GM18873 (cell line): Measurements from ENCODE around the gene NFIB.

Source experiments
- ATAC-seq: cut with Tn5 transposase; IDR thresholded peaks from one replicate; pipeline ENCODE4 v1.9.1; 2021; ENCODE audit warnings: mild to moderate bottlenecking, moderate library complexity, moderate number of reproducible peaks; ENCODE audit not compliant: unreplicated experiment, low FRiP score

NFIB gene

DNA sequence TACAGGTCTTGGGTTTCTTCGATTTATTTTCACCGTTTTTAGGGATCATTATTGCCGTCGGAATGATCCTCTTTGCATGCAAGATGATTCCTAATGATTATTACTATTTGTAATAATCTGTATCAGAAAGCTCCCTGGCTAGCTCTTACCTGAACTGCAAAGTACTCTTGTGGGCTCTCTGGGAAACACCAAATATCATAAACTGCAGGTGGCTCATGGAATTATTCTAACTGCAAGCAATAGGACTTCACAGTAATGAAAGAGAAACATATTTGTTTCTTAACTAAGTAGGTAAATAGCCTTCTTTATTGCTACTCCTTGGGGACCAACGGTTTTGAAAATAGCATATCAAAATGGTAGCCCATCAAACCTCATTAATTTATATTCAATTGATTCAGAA is 219.4 kb downstream of the NFIB start:
- ATAC-seq = no peak

DNA sequence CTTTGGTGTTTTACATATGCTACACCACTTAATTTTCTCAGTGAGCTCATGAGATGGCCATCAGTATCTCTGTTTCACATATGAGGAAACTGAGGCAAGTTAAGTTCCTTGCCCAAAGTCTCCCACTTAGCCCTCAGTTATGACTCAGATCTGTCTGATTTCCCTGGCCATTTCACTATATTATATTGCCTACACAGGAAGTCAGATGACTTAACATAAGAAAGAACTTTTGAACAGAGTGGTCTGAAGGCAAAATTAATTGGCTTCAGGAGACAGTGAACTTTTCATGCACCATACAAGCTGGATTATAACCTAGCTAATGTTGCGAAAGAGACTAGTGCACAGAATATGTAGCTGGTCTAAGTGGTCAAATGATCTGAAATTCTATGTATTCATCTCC is 221.6 kb downstream of the NFIB start:
- ATAC-seq = no peak

DNA sequence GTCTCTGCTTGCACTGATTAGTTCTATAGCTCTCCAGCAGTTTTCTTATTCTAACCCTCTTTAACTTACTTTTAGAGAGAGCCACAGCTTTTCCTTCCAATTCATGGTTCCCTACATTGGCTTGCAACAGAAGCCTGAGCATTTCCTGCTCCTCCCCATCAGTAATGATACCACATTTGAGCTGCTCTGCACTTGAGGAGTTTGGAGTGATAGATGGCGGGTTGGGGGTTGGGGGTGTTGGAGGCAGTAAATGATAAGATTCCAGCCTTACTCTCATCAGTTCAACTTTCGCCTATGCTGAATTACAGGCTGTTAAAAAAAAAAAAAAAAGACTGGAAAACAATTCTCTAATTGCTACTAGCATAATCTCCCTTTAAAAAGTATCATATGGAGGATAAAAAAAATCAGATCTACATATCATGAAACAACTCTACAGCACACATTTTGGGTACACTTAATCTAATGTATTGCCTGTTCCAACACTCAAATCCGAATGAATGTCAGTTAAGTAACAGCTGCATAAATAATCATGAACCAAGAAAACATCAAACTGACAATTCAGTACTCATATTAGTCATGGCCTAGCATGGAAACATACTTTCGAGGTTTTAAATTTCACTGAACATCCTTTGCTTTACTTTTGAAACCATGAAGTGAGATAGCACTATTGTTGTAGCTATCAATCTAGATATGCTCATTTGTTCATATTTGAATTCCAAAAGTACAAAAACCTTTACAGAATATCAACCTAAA is 224.7 kb downstream of the NFIB start:
- no peak for ATAC-seq

DNA sequence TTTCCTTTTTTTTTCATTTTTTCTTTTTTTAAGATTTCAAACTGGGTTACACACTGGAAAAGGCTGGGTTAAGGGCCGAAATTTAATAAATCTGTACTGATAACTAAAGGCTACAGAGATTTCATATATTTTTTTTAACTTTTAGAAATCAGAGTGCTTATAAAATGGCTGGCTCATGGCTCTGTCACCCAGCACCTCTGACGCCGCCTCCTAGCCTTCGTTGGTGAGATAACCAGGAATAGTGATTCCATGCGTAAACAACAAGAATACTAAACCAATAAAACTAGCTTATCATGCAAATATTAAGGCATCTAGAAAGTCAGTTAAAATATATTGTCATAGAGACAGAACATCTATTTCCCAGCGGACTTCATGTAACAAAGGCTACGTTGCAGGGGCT is 226.4 kb downstream of the NFIB start:
- no peak for ATAC-seq

DNA sequence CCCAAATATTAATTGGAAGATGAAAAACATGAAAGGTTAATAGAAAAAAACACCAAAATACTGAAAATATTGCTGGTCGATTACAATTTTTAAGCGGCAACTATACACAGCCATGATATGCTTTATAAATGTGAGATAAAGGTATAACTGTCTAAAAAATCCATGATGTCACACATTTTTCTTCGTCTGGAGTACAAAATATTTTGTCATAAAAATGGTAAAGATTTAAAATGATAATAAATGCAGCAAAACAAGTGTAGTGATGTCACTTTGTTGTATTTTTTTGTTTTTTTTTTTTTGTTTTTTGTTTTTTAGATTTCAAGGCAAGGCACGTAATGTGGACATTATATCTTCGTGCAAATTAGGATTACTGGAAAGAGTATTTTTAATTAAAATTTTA is 227.4 kb downstream of the NFIB start:
- ATAC-seq = no peak

DNA sequence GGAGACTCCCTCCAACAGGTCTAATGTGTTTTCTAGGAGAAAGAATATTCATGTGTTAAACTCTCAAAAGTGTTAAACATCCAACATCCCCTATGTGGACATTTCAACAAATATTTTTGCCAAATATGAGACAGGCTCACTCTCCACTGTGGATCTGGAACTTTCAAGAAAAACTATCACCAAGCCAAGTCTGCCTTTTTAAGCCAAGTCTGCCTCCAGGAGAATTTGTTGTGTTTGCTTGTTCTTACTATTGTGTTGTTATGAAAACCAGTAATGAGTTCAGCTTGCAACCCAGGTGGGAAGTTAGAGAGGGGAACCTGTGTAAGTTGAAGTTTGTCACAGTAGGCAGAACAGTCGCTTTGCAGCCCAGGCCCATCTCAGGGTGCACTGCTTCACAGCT is 228.1 kb downstream of the NFIB start:
- no peak for ATAC-seq

GRCh38 chr9:14084867-14085266 is 229.1 kb downstream of the NFIB start:
- ATAC-seq = no peak

DNA sequence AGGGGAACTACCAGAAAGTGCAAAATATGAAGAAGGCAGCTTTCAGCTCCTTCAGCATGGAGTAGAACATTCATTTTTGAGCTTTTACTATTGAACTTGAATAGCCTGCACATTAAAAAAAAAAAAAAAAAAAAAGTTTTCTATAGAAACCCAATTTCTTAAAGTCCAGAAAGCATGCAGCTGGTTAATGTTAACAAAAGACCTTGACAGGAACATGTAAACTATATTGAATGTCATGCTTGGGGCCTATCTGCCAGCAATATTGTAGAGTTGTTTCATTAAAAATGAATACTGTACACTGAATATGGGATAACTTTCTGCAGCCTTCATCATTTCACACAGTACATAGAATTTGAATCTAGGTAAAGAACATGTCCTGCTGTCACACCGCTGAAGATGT is 230.6 kb downstream of the NFIB start:
- no peak for ATAC-seq

- ATAC-seq = no peak
Observed at GRCh38 chr9:14082732-14083131, 231.2 kb downstream of the NFIB start.

DNA sequence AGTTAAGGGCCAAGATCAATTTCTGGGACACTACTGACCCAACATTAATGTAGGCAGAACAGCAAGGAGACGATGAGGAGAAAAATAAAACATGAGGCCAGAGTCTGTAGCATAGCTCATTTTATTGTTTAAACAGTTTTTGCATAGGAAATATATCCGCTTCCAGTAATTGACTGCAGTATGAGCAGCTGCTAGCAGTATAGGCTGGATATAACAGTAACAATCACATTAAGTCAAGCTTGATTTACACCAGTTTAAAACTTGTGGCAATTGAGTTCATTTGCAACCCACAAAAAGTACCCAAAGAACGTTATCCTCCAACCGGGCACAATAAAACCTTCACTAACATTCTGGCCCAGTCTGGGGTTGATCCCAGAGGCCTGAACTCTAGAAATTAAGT is 232.2 kb downstream of the NFIB start:
- ATAC-seq = no peak

- ATAC-seq = no peak
Observed at GRCh38 chr9:14080959-14081542, 232.9 kb downstream of the NFIB start.

DNA sequence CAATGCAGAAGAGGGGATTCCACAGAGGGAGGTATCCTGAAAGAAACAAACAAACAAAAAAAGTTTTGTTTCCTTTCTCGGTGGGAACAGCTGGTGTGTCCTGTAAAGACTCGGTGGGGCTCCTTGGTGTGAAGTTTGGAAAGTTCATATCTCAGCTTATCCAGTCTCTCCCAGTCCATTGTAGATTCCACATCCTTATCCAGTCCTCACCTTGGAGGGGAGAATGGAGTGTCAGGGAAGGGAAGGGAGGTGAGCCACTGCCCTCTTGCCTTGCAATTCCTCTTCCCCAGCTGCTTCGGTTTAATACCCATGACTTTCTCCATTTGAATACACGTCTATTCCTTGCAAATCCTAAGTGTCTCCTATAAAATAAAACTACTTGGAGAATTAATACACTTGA is 234.5 kb downstream of the NFIB start:
- ATAC-seq = no peak

DNA sequence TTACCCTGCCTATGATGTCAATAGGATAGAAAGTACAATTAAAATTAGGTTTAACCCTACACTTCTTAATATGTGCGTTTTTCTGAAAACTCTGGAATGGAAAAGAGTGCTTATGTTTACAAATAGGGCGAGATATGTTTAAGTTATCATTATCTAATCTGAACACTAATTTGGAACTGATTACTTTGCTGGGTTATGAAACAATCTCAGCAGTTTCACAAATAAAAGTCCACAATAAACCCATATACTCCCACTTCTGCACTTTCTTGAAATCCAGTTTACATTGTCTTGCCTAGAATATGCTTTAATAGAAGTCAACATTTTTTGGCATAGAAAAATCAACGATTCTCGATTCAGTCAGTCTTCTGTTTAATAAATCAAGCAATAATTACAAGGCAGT is 236.3 kb downstream of the NFIB start:
- ATAC-seq = no peak

DNA sequence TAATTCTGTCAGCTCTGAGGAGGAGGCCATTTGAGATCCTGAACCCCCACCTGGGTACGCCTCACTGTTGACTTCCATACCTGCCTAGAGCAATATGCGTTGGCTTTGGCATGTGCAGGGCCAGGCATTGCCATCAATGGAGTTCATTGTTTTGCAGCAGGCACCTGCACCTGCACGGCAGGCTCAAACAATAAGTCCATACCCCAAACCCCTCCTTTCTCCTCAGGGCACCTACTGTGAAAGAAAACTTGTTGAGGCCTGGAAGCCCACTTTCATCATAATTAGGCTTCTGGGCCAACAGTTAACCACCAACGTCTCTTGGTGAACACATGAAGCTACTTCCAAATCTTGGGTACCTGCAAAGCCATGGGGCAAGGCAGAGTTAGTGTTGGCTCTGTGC is 238.7 kb downstream of the NFIB start:
- no peak for ATAC-seq

DNA sequence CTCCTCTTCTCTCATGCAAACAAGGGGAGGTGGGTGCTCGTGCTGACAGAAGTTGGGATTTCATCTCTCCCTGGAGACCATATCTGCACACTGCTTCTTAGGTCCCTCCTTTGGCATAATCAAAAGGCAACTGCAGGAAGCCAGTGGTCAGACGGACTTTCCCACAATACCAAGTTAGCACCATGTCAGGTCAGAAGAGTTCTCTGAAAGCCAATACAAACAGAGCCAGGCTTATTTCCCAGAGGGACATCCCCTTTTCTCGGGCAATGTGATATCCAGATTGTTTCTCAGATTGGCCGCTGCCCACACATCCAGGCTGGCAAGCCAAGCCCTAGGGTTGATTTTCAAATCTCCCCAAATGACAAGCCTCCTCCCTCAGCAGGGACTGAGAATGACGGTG is 241.1 kb downstream of the NFIB start:
- no peak for ATAC-seq

DNA sequence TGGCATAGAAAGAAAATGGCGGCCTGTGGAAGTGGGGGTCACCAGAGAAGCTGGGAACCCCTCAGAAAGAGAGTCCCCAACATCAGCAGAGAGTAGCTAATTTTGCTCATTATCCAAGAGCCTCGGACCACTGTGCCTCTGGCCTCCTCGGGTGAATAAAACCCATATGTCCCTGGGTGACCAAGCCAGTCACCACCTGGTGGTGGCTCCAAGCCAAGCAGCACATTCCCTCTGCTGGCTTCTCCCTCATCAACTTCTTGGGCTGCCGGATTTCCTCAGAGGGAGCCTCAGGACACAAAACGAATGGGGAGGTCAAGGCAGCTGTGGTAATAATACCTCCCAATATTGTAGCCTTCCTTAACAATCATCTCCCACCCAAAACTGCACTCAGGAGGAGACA is 242.5 kb downstream of the NFIB start:
- ATAC-seq = no peak

DNA sequence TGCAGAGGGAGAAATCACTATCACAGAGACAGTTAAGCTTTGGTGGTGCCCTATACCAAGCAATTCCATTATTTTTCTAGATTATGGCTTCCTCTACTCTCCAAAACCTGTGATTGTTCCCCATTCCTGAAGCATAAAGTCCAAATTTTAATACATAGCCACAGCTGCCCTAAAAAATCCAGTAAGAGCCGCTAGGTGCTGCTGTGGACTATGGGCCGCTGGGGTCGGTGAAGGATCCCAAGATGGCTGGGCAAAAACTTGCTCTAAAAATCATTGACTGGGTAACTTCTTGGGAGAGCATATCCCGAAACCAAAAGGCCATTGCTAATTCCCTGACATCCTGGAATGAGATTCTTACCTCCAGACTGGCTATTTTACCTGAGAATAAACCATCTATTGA is 245.3 kb downstream of the NFIB start:
- ATAC-seq = no peak

- ATAC-seq = no peak
Observed at GRCh38 chr9:14066831-14067230, 247.1 kb downstream of the NFIB start.

DNA sequence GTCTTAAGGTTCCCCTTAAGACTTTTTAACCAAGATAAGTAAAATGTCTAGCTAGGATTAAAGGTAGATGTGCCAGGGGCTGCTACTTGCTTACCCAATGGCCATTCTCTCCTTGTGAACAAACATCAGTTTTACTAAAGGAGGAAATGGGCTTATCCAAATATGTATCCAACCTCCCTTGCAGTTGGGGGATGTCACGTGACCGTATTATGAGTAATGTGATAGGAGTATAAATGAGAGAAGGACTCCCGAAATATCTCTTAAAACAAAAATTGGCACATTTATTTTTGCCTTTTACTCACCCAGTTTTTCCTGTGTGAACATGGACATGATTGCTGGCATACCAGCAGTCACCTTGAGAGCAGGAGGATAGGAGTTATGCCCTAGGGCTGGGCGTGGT is 247.9 kb downstream of the NFIB start:
- no peak for ATAC-seq

DNA sequence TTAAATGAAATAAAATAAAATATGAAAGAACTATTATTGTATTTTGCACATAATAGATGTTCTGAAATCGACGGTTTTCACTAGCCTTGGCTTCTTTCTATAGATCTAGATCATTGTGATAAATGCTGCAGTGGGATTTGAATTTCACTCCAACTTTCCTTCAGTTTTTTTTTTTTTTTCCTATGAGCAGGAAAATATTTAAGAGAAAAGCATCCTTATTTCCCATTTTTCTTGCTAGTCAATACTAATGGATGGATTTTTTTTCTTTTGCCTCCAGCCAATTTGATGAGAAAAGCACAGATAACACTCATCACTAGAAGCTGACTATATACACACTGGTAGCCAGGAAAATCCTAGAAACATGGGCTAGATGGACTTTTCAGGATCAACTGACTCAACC is 249.0 kb downstream of the NFIB start:
- ATAC-seq = no peak

DNA sequence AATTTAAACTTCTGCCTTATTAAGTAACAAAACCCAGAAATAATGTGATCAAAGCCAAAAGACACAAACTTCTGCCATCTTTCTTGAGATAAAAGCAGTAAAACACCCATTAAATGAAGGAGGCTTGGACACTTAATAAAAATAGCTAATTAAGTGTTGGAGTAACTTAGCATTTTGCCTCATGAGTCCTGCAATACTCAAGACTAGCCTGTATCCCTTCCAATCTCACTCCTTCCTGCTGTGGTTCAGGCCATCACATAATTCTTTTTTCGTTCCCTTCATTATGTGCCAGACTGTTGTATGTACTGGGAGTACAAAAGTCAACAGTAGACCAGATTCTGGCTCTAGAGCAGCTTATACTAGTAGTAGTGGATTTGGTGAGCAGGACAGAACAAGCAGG is 250.2 kb downstream of the NFIB start:
- ATAC-seq = no peak

DNA sequence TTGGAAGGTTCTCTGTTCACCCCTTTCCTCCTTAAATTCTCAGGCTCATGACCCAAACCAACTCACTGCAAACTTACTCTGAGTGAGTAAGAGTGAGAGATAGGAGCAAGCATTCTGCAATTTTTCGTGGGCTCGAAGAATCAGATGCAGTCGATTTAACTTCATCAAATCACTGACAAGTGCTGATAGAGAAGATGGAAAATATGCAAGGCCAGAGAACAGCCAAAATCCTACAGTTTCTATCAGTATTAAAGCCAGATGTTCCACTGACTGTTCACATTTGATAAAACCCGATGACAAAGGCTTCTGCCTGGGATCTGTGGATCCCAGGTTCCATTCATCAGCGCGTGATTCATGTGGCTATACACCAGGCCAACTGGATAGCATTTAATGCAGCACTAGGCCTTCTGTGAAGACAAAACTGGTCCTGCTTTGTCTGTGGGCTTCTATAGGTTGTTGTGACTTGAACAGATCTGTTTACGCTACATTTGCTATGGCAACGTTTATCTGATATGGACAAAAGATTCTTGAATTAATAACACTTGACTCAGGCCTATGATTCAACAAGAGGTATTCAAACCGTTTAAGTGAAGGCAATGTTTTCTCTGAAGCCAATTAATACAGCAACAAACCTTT is 251.2 kb downstream of the NFIB start:
- no peak for ATAC-seq
